ENCODE data around the gene COMMD9. TPM values are rescaled to one million over a fixed set of nuclear protein-coding genes. Genes with fewer than 3 reads are reported as not detected.
"Not testable (repeated sequence)": the region's sequence is repeated elsewhere in the genome, so short reads cannot be mapped to it uniquely, and the experiment has no call there.

Gene COMMD9
- total RNA-seq, result 26.0 TPM

- peak; percentile 94 for DNase-seq (ENCODE audit: low spot score)
- ATAC-seq, result peak; percentile 98
These were observed at the start of gene COMMD9 for GRCh38 chr11:36289226-36289852. TSS of gene COMMD9 (minus strand) at chr11:36289424. CDS start at chr11:36289412, 12 bp downstream.

GRCh38 chr11:36333897-36334296, 44.7 kb upstream of the COMMD9 start:
- DNase-seq (ENCODE audit: low spot score), result no peak
- no peak for ATAC-seq

GRCh38 chr11:36333468-36333867, 44.2 kb upstream of the COMMD9 start:
- DNase-seq (ENCODE audit: low spot score) (no peak), ATAC-seq (no peak)

GRCh38 chr11:36330411-36330810, 41.2 kb upstream of the COMMD9 start:
- ATAC-seq (no peak), DNase-seq (ENCODE audit: low spot score) (no peak)

- no peak for DNase-seq (ENCODE audit: low spot score)
These were observed 39.9 kb upstream of the COMMD9 start for GRCh38 chr11:36328966-36329673.

GRCh38 chr11:36326524-36327419, 37.5 kb upstream of the COMMD9 start:
- ATAC-seq (no peak), DNase-seq (ENCODE audit: low spot score) (no peak)

More at GRCh38 chr11:36328966-36329673, 39.9 kb upstream of the COMMD9 start:
- no peak for ATAC-seq

GRCh38 chr11:36325403-36325802, 36.2 kb upstream of the COMMD9 start:
- not testable (repeated sequence) for DNase-seq (ENCODE audit: low spot score); ATAC-seq

GRCh38 chr11:36324956-36325355, 35.7 kb upstream of the COMMD9 start:
- not testable (repeated sequence) for ATAC-seq; DNase-seq (ENCODE audit: low spot score)

- ATAC-seq, result no peak
- no peak for DNase-seq (ENCODE audit: low spot score)
These were observed 28.8 kb upstream of the COMMD9 start for GRCh38 chr11:36317992-36318391.

- no peak for ATAC-seq
These were observed 26.8 kb upstream of the COMMD9 start for GRCh38 chr11:36316049-36316448.

GRCh38 chr11:36314434-36314767, 25.2 kb upstream of the COMMD9 start:
- DNase-seq (ENCODE audit: low spot score) (no peak), ATAC-seq (no peak)

More at GRCh38 chr11:36316049-36316448, 26.8 kb upstream of the COMMD9 start:
- DNase-seq (ENCODE audit: low spot score), result no peak

GRCh38 chr11:36313750-36314433, 24.7 kb upstream of the COMMD9 start:
- no peak for DNase-seq (ENCODE audit: low spot score)
- no peak for ATAC-seq

- DNase-seq (ENCODE audit: low spot score), result no peak
- ATAC-seq, result no peak
These were observed 23.6 kb upstream of the COMMD9 start for GRCh38 chr11:36312611-36313472.

- DNase-seq (ENCODE audit: low spot score), result no peak
- no peak for ATAC-seq
These were observed 22.8 kb upstream of the COMMD9 start for GRCh38 chr11:36311926-36312595.

- ATAC-seq (no peak), DNase-seq (ENCODE audit: low spot score) (no peak)
These were observed 20.6 kb upstream of the COMMD9 start for GRCh38 chr11:36309779-36310178.

- ATAC-seq, result no peak
- DNase-seq (ENCODE audit: low spot score), result no peak
These were observed 19.4 kb upstream of the COMMD9 start for GRCh38 chr11:36308577-36308976.

- ATAC-seq (peak; percentile 48), DNase-seq (ENCODE audit: low spot score) (no peak)
These were observed 17.7 kb upstream of the COMMD9 start for GRCh38 chr11:36306888-36307287.

- ATAC-seq (no peak), DNase-seq (ENCODE audit: low spot score) (no peak)
These were observed 15.8 kb upstream of the COMMD9 start for GRCh38 chr11:36305047-36305446.

GRCh38 chr11:36304351-36304750, 15.1 kb upstream of the COMMD9 start:
- DNase-seq (ENCODE audit: low spot score) (no peak), ATAC-seq (no peak)
